Panc1 (cell line): Measurements from ENCODE around the gene OGG1. TPM values are rescaled to one million over a fixed set of nuclear protein-coding genes. Genes with fewer than 3 reads are reported as not detected.

Experiments
- ATAC-seq: fragments of 200-7000 bp; cut with Tn5 transposase; 2 replicates; pipeline ENCODE4 v1.9.1; 2020; ENCODE audit warnings: mild to moderate bottlenecking, moderate library complexity
- BruUV-seq: library from RNA; stranded (reverse); fragments of 400-500 nt; replicated peaks from 2 replicates; lab custom pipeline; 2021; lab: Mats Ljungman, UMichigan
- CTCF ChIA-PET: fragments of 300-600 bp; sonication (Branson Sonifier 250); formaldehyde crosslinking; loops from one replicate; lab custom pipeline; 2022; ENCODE audit warnings: antibody characterized with exemption; lab: Charles Lee
- POLR2A ChIA-PET: fragments of 300-600 bp; sonication (Branson Sonifier 250); formaldehyde crosslinking; loops from one replicate; lab custom pipeline; 2022; ENCODE audit warnings: antibody characterized with exemption; lab: Charles Lee
- DNase-seq: peaks from one replicate; pipeline ENCODE4 v3.0.0-alpha.2; 2010; ENCODE audit warnings: low read depth, low spot score
- H3K27ac ChIP-seq: 2 replicates; pipeline ENCODE4 v1.5.1; 2011; ENCODE audit warnings: mild to moderate bottlenecking, low read length, inconsistent platforms
- H3K27me3 ChIP-seq: fragments of 200-500 bp; sonication (Bioruptor generic); 2 replicates; pipeline ENCODE4 v1.6.0; 2014; ENCODE audit warnings: low read length, inconsistent platforms; ENCODE audit not compliant: control insufficient read depth, insufficient read depth
- H3K36me3 ChIP-seq: fragments of 200-500 bp; sonication (Bioruptor generic); 2 replicates; pipeline ENCODE4 v1.5.1; 2014; ENCODE audit warnings: inconsistent platforms, mild to moderate bottlenecking, low read length, moderate library complexity; ENCODE audit not compliant: control insufficient read depth, insufficient read depth
- H3K4me1 ChIP-seq: 2 replicates; pipeline ENCODE4 v1.5.1; 2011; ENCODE audit warnings: inconsistent platforms, mild to moderate bottlenecking, low read length, moderate library complexity; ENCODE audit not compliant: control insufficient read depth, insufficient read depth
- H3K4me3 ChIP-seq, 2 experiments: 2 replicates each; pipeline ENCODE4 v1.5.1; 2011 to 2012; ENCODE audit warnings: low read depth in 2 of 2, low read length in 2 of 2, mild to moderate bottlenecking in 2 of 2, inconsistent platforms in 1 of 2, moderate library complexity in 1 of 2
- H3K9me3 ChIP-seq: fragments of 200-500 bp; sonication (Bioruptor generic); 2 replicates; pipeline ENCODE4 v1.5.1; 2014; ENCODE audit warnings: low read depth, mild to moderate bottlenecking, inconsistent platforms, low read length, moderate library complexity; ENCODE audit not compliant: control insufficient read depth, insufficient read depth
- POLR2AphosphoS5 ChIP-seq: IDR thresholded peaks from 2 replicates; pipeline ENCODE4 v1.6.1; 2012; ENCODE audit warnings: mild to moderate bottlenecking, low read depth, low read length, moderate library complexity
- SIN3A ChIP-seq: IDR thresholded peaks from 2 replicates; pipeline ENCODE4 v1.6.1; 2012; ENCODE audit warnings: low read depth, mild to moderate bottlenecking, low read length, moderate library complexity, borderline replicate concordance; ENCODE audit not compliant: insufficient read depth
- TCF7L2 ChIP-seq: IDR thresholded peaks from 2 replicates; pipeline ENCODE4 v1.6.1; 2011; ENCODE audit warnings: mild to moderate bottlenecking, low read depth, low read length, inconsistent platforms
- in situ Hi-C: cut with HindIII; loops from 2 replicates; pipeline ENCODE4 v1.10.0; 2016; ENCODE audit warnings: low sequenced_read_pairs, low pct_unique_long_range_greater_than_20kb
- intact Hi-C: fragments of 100-400 bp; cut with micrococcal nuclease; formaldehyde crosslinking; loops from one replicate; pipeline ENCODE4 v1.10.0; 2022; ENCODE audit not compliant: unreplicated experiment
- total RNA-seq: library from RNA; stranded (reverse); gene quantifications from one replicate; pipeline ENCODE4 v1.2.1, GENCODE V29; 2021; ENCODE audit not compliant: unreplicated experiment
- TF ChIP-seq, protein P1 (sequence below): fragments of 450-650 bp; IDR thresholded peaks from 2 replicates; pipeline ENCODE4 v1.5.1; 2017; ENCODE audit warnings: mild to moderate bottlenecking
- TF ChIP-seq, protein P2 (sequence below), 2 experiments: IDR thresholded peaks; 2 replicates each; pipeline ENCODE4 v1.6.1; 2011 to 2012; ENCODE audit warnings: low read depth in 2 of 2, control low read depth in 1 of 2, low read length in 1 of 2, mild to moderate bottlenecking in 1 of 2, moderate library complexity in 1 of 2; ENCODE audit not compliant: insufficient read depth in 1 of 2

The OGG1 gene
- total RNA-seq, 1 experiment from 2014 or later: 32.5 TPM

DNA sequence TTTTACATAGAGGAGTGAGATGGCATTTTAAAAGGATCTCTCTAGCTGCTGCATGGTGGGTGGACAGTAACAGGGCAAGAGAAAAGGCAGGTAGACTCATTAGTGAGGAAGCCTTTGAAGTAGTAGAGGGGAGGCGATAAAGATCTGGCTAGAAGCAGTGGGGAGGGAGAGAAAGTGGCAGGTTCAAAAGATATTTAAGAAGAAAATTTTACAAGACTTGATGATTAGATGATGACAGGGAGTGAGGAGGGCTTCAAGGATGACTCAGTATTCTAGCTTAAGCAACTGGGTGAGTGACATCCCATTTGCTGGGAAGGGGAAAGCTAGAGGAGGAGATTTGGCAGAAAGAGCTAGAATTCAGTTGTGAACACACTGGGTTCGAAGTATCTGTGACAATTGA lies 22.0 kb upstream of the OGG1 start:
- Histone ChIP-seq H3K9me3 (no peaks in the 10 kb centered on the region), H3K4me1 (peaks cover 2% of the 10 kb centered on the region; the same call in 1 of the 2 replicates), H3K36me3 (no peaks in the 10 kb centered on the region; the same call in 1 of the 2 replicates), H3K4me3 (no peak overlapping the region), H3K27me3 (no peaks in the 10 kb centered on the region), H3K27ac (no peak overlapping the region)
- ChIA-PET POLR2A (no interaction called here), CTCF (interaction anchor here (0.7 to 1.2 kb wide), 2 partner anchors 9 to 22 kb away, joined by 3 read pairs; partner anchors contain the start of gene OGG1)
- intact Hi-C loops: no loop called here
- BruUV-seq: no TSS peak
- ATAC-seq (no peak), DNase-seq (no peak)
- TF ChIP-seq, protein P1, sequence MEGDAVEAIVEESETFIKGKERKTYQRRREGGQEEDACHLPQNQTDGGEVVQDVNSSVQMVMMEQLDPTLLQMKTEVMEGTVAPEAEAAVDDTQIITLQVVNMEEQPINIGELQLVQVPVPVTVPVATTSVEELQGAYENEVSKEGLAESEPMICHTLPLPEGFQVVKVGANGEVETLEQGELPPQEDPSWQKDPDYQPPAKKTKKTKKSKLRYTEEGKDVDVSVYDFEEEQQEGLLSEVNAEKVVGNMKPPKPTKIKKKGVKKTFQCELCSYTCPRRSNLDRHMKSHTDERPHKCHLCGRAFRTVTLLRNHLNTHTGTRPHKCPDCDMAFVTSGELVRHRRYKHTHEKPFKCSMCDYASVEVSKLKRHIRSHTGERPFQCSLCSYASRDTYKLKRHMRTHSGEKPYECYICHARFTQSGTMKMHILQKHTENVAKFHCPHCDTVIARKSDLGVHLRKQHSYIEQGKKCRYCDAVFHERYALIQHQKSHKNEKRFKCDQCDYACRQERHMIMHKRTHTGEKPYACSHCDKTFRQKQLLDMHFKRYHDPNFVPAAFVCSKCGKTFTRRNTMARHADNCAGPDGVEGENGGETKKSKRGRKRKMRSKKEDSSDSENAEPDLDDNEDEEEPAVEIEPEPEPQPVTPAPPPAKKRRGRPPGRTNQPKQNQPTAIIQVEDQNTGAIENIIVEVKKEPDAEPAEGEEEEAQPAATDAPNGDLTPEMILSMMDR: no peak
- TF ChIP-seq, protein P2, sequence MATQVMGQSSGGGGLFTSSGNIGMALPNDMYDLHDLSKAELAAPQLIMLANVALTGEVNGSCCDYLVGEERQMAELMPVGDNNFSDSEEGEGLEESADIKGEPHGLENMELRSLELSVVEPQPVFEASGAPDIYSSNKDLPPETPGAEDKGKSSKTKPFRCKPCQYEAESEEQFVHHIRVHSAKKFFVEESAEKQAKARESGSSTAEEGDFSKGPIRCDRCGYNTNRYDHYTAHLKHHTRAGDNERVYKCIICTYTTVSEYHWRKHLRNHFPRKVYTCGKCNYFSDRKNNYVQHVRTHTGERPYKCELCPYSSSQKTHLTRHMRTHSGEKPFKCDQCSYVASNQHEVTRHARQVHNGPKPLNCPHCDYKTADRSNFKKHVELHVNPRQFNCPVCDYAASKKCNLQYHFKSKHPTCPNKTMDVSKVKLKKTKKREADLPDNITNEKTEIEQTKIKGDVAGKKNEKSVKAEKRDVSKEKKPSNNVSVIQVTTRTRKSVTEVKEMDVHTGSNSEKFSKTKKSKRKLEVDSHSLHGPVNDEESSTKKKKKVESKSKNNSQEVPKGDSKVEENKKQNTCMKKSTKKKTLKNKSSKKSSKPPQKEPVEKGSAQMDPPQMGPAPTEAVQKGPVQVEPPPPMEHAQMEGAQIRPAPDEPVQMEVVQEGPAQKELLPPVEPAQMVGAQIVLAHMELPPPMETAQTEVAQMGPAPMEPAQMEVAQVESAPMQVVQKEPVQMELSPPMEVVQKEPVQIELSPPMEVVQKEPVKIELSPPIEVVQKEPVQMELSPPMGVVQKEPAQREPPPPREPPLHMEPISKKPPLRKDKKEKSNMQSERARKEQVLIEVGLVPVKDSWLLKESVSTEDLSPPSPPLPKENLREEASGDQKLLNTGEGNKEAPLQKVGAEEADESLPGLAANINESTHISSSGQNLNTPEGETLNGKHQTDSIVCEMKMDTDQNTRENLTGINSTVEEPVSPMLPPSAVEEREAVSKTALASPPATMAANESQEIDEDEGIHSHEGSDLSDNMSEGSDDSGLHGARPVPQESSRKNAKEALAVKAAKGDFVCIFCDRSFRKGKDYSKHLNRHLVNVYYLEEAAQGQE (IDR thresholded peaks at IDR 0.05; ENCODE audit: insufficient read depth in 1 of 2, low read depth in 2 of 2, low read length in 1 of 2): no peak
- TF ChIP-seq SIN3A (no peak), POLR2AphosphoS5 (no peak), TCF7L2 (no peak)
- in situ Hi-C loops: no loop called here

DNA sequence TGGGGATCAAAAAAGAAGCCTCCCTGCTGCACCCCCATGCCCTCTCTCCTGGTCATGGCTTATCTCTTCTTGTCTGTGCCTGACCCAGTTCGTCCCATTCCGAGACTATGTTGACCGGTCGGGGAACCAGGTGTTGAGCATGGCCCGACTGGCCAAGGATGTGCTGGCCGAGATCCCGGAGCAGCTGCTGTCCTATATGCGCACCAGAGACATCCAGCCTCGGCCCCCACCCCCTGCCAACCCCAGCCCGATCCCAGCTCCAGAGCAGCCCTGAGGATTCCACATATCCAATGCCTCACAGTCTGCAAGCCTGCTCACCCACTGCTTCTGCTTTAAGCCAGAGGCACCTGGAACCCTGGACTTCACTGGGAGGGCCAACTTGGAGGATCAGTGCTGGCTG lies 20.3 kb upstream of the OGG1 start:
- POLR2A ChIA-PET: no interaction called here
- intact Hi-C loops (no loop called here), in situ Hi-C loops (no loop called here)
- H3K4me1 ChIP-seq: peaks cover 7% of the 10 kb centered on the region; the same call in 1 of the 2 replicates
- no peaks in the 10 kb centered on the region for H3K27me3 ChIP-seq
- no peaks in the 10 kb centered on the region for H3K9me3 ChIP-seq
- H3K27ac ChIP-seq: no peak overlapping the region
- H3K4me3 ChIP-seq: no peak overlapping the region
- DNase-seq: no peak
- BruUV-seq: no TSS peak
- TF ChIP-seq TCF7L2: no peak
- no peaks in the 10 kb centered on the region; the same call in 1 of the 2 replicates for H3K36me3 ChIP-seq
- ATAC-seq: no peak
- CTCF ChIA-PET: no interaction called here

DNA sequence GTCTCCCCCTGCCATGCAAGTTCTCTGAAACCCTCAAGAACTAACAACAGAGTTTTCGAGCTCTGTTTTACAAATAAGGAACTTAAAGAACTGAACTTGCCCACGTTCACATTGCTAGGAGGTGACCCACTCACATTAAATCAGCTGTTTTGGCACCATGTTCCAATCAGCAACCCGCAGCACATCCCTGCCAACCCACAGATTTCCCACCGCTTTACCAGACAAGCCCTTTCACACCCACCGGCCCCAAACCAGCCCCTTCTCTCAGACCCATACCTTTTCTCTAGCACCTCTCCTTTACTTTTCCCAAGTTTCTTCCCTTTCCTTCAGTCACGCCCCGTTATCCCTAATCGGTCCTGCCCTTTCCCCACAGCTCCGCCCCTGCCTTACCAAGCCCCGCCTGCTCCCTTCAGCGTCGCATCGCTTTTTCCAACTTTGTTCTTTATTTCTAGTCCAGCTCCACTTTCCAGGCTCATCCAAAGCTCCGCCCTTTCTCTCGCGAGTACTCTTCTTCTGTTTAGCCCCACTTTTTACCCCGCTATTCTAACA lies 19.0 kb upstream of the OGG1 start:
- CTCF ChIA-PET: interaction anchor here (0.6 to 1.2 kb wide), 4 partner anchors 84 to 532 kb away, joined by 3 to 5 read pairs (median 4); no protein-coding TSS in a partner anchor
- intact Hi-C loops: no loop called here
- POLR2A ChIA-PET: interaction anchor here (0.7 kb wide), 1 partner anchor 183 kb away, joined by 4 read pairs; no protein-coding TSS in a partner anchor

More for the DNA sequence above, 19.0 kb upstream of the OGG1 start:
- Histone ChIP-seq H3K4me1 (peaks cover 7% of the 10 kb centered on the region; the same call in 1 of the 2 replicates), H3K27me3 (no peaks in the 10 kb centered on the region), H3K27ac (peak overlapping the region; percentile 74), H3K4me3 (peak overlapping the region; percentile 69 to 84), H3K9me3 (no peaks in the 10 kb centered on the region), H3K36me3 (no peaks in the 10 kb centered on the region; the same call in 1 of the 2 replicates)
- DNase-seq (no peak), ATAC-seq (peak; percentile 88)
- TF ChIP-seq, protein P2 (IDR thresholded peaks at IDR 0.05; ENCODE audit: insufficient read depth in 1 of 2, low read depth in 2 of 2, low read length in 1 of 2): no peak
- TF ChIP-seq POLR2AphosphoS5 (no peak), SIN3A (no peak), TCF7L2 (no peak)
- TF ChIP-seq, protein P1: no peak
- in situ Hi-C loops: no loop called here
- BruUV-seq: no TSS peak
